Gastroesophageal sphincter (tissue), 4 donors: ENCODE results near the gene LINGO4. TPM values are rescaled to one million over a fixed set of nuclear protein-coding genes. Genes with fewer than 3 reads are reported as not detected.

Experiments
- ATAC-seq: fragments of 150-250 bp; one replicate; pipeline ENCODE4 v1.9.1; 2016; ENCODE audit warnings: mild to moderate bottlenecking, moderate library complexity
- H3K27ac ChIP-seq, 4 donors: fragments of 200-600 bp; sonication (generic) in 3 of 4; 1 replicate in 3 of 4; 2 replicates in 1 of 4; pipeline ENCODE4 v1.5.1; 2016 to 2019
- H3K27me3 ChIP-seq: fragments of 200-600 bp; sonication (generic); one replicate; pipeline ENCODE4 v1.5.1; 2019
- H3K36me3 ChIP-seq, 2 donors: fragments of 200-600 bp; sonication (generic); one replicate each; pipeline ENCODE4 v1.5.1; 2019; ENCODE audit warnings: control low read depth in 1 of 2
- H3K4me1 ChIP-seq, 3 donors: fragments of 200-600 bp; sonication (generic); 1 replicate in 2 of 3; 2 replicates in 1 of 3; pipeline ENCODE4 v1.5.1; 2016 to 2019; ENCODE audit warnings: control low read depth in 2 of 3
- H3K4me3 ChIP-seq, 2 donors: fragments of 200-600 bp; sonication (generic); one replicate each; pipeline ENCODE4 v1.5.1; 2019; ENCODE audit warnings: mild to moderate bottlenecking in 1 of 2, moderate library complexity in 1 of 2
- H3K9me3 ChIP-seq, 3 donors: fragments of 200-600 bp; sonication (generic); one replicate each; pipeline ENCODE4 v1.5.1; 2017 to 2019; ENCODE audit warnings: control low read depth in 2 of 3
- CTCF ChIP-seq, 4 experiments: fragments of 200-600 bp in 2 of 4; fragments of 450-650 bp in 2 of 4; sonication (generic) in 1 of 4; IDR thresholded peaks; one replicate each; pipeline ENCODE4 v1.5.1; 2017 to 2019; ENCODE audit warnings: antibody characterized with exemption in 4 of 4, mild to moderate bottlenecking in 2 of 4, moderate library complexity in 2 of 4
- EP300 ChIP-seq: sonication (generic); formaldehyde crosslinking; IDR thresholded peaks from one replicate; pipeline ENCODE4 v1.6.1; 2017; ENCODE audit warnings: antibody characterized with exemption, mild to moderate bottlenecking
- POLR2A ChIP-seq, 2 donors: fragments of 450-650 bp; IDR thresholded peaks; one replicate each; pipeline ENCODE4 v1.6.1; 2017; ENCODE audit warnings: antibody characterized with exemption in 2 of 2, mild to moderate bottlenecking in 2 of 2, moderate library complexity in 1 of 2
- POLR2AphosphoS5 ChIP-seq: sonication (generic); formaldehyde crosslinking; IDR thresholded peaks from one replicate; pipeline ENCODE4 v1.6.1; 2017; ENCODE audit warnings: antibody characterized with exemption
- WGBS, 2 donors: methylation state at CpG; one replicate each; pipeline ENCODE4 v1.1.5; 2018; ENCODE audit warnings: low coverage in 1 of 2; 5-methylcytosine and 5-hydroxymethylcytosine counted together
- total RNA-seq, 4 donors: library from RNA; depleted of rRNA; stranded (reverse); fragments of >200 nt; gene quantifications; one replicate each; pipeline ENCODE4 v1.1.0, GENCODE V29; 2016

Gene LINGO4
- total RNA-seq, 4 donors from 2014 or later, result not detected

GRCh38 chr1:151798571-151798970 lies 6.6 kb downstream of the LINGO4 start:
- TF ChIP-seq CTCF (IDR thresholded peaks at IDR 0.05) (no peak), POLR2A (IDR thresholded peaks at IDR 0.05) (no peak), POLR2AphosphoS5 (no peak), EP300 (no peak)
- H3K9me3 ChIP-seq, result no peaks in the 10 kb centered on the region
- H3K4me3 ChIP-seq, result no peak overlapping the region
- peaks cover 40% of the 10 kb centered on the region for H3K27me3 ChIP-seq
- H3K4me1 ChIP-seq, result no peaks in the 10 kb centered on the region
- H3K27ac ChIP-seq, result no peak overlapping the region
- ATAC-seq, result no peak
- no peaks in the 10 kb centered on the region for H3K36me3 ChIP-seq
- 73 to 95% methylated on average over 1 to 4 of the region's 5 CpGs for WGBS, 2 donors

GRCh38 chr1:151790940-151791651 lies 14.1 kb downstream of the LINGO4 start:
- peaks cover 0 to 22% (median 0%) of the 10 kb centered on the region in 3 donors for H3K4me1 ChIP-seq
- H3K9me3 ChIP-seq, result no peaks in the 10 kb centered on the region
- H3K4me3 ChIP-seq, result peak overlapping the region; percentile 65 to 80
- H3K27ac ChIP-seq, result peak overlapping the region in 3 of 4 donors; percentile 75 to 82 (median 75)
- 0 to 1% methylated on average over 13 of the region's 52 CpGs for WGBS, 2 donors
- no peak for ATAC-seq
- TF ChIP-seq POLR2AphosphoS5, result no peak
- no peak for TF ChIP-seq POLR2A (IDR thresholded peaks at IDR 0.05)
- TF ChIP-seq EP300, result no peak
- TF ChIP-seq CTCF (IDR thresholded peaks at IDR 0.05), result no peak
- no peaks in the 10 kb centered on the region for H3K36me3 ChIP-seq
- no peaks in the 10 kb centered on the region for H3K27me3 ChIP-seq

GRCh38 chr1:151790071-151790939 lies 14.9 kb downstream of the LINGO4 start, which contains the start of gene TDRKH:
Gene TDRKH, minus strand, starts transcription at chr1:151790500. Its CDS starts 7,478 bp downstream, at chr1:151783022.
- H3K36me3 ChIP-seq, result no peaks in the 10 kb centered on the region
- WGBS, 2 donors, result 1% methylated on average over 23 to 30 of the region's 58 CpGs
- ATAC-seq, result peak; percentile 100
- peaks cover 0 to 22% (median 0%) of the 10 kb centered on the region in 3 donors for H3K4me1 ChIP-seq
- TF ChIP-seq CTCF (IDR thresholded peaks at IDR 0.05) (peak in 3 of 4 experiments; percentile 25 to 52 (median 44)), POLR2AphosphoS5 (peak; percentile 33), POLR2A (IDR thresholded peaks at IDR 0.05) (peak in 1 of 2 donors; percentile 40), EP300 (no peak)
- H3K4me3 ChIP-seq, result peak within 1 kb of the TSS; percentile 65 to 80
- H3K27ac ChIP-seq, result peak within 1 kb of the TSS in 3 of 4 donors; percentile 75 to 82 (median 75)
- no peaks in the 10 kb centered on the region for H3K9me3 ChIP-seq
- no peaks in the 10 kb centered on the region for H3K27me3 ChIP-seq

GRCh38 chr1:151787689-151788088 lies 17.5 kb downstream of the LINGO4 start:
- WGBS, 2 donors, result 82 to 85% methylated on average over 2 to 3 of the region's 3 CpGs
- TF ChIP-seq CTCF (IDR thresholded peaks at IDR 0.05) (no peak), POLR2A (IDR thresholded peaks at IDR 0.05) (no peak), EP300 (no peak), POLR2AphosphoS5 (no peak)
- peaks cover 0 to 22% (median 0%) of the 10 kb centered on the region in 3 donors for H3K4me1 ChIP-seq
- no peaks in the 10 kb centered on the region for H3K9me3 ChIP-seq
- H3K36me3 ChIP-seq, result peaks cover 0 to 1% of the 10 kb centered on the region in 2 donors
- no peaks in the 10 kb centered on the region for H3K27me3 ChIP-seq
- ATAC-seq, result no peak
- H3K4me3 ChIP-seq, result no peak overlapping the region
- no peak overlapping the region for H3K27ac ChIP-seq
